Gastrocnemius medialis (tissue), 4 donors: Measurements from ENCODE around the gene TCERG1L.

Experiments
- POLR2A ChIP-seq, 2 donors: fragments of 450-650 bp; IDR thresholded peaks; one replicate each; pipeline ENCODE4 v1.6.1; 2017; ENCODE audit warnings: antibody characterized with exemption in 2 of 2, mild to moderate bottlenecking in 2 of 2, moderate library complexity in 2 of 2
- TF ChIP-seq, protein P1 (sequence below), 5 experiments: fragments of 450-650 bp in 3 of 5; fragments of 200-600 bp in 2 of 5; sonication (generic) in 2 of 5; IDR thresholded peaks in 4 of 5; conservative IDR thresholded peaks in 1 of 5; 1 replicate in 4 of 5; 2 replicates in 1 of 5; pipeline ENCODE4 v1.5.1; 2016 to 2019; ENCODE audit warnings: antibody characterized with exemption in 5 of 5, mild to moderate bottlenecking in 3 of 5, moderate library complexity in 3 of 5

DNA sequence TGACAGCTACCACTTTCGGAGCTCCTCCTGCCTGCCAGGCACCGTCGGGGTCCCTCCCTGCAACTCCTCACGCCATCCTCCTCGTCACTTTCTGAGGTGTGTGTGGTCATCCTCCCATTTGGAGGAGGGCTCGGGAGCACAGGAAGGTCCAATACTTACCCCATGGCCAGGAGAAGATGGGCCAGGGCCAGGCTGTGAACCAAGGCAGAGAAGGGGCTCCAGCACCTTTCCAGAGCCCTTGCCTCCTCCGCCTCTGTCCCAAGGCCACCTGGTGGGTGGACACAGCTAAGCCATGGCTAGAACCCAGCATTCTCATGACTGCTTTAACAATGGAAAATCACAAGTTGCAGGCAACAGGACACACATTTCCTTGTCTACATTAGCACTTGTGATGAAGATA lies 215.5 kb downstream of the TCERG1L start:
- TF ChIP-seq, protein P1, sequence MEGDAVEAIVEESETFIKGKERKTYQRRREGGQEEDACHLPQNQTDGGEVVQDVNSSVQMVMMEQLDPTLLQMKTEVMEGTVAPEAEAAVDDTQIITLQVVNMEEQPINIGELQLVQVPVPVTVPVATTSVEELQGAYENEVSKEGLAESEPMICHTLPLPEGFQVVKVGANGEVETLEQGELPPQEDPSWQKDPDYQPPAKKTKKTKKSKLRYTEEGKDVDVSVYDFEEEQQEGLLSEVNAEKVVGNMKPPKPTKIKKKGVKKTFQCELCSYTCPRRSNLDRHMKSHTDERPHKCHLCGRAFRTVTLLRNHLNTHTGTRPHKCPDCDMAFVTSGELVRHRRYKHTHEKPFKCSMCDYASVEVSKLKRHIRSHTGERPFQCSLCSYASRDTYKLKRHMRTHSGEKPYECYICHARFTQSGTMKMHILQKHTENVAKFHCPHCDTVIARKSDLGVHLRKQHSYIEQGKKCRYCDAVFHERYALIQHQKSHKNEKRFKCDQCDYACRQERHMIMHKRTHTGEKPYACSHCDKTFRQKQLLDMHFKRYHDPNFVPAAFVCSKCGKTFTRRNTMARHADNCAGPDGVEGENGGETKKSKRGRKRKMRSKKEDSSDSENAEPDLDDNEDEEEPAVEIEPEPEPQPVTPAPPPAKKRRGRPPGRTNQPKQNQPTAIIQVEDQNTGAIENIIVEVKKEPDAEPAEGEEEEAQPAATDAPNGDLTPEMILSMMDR (IDR thresholded peaks at IDR 0.05 in 4 of 5, conservative IDR thresholded peaks at IDR 0.05 in 1 of 5) = no peak
- no peak for TF ChIP-seq POLR2A (IDR thresholded peaks at IDR 0.05)
